Measurements from ENCODE around the gene STPG4.

GRCh38 chr2:47043142-47043890, 111.8 kb downstream of the STPG4 start:
- TF ChIP-seq CTCF (IDR thresholded peaks at IDR 0.05; ENCODE audit: low read length) (no peak), EZH2phosphoT487 (IDR thresholded peaks at IDR 0.05; ENCODE audit: low read length) (no peak)

All from MM.1S (cell line).